KG1 (cell line): ENCODE measurements around the gene CLASRP.
A peak's percentile ranks its signal among the peaks of the same experiment; 100 is the strongest.

ENCODE experiments used
- DNase-seq: peaks from one replicate; lab custom pipeline; 2025; lab: John Stamatoyannopoulos, UW

The CLASRP gene

GRCh38 chr19:45086480-45086879 is 47.6 kb downstream of the CLASRP start:
- no peak for DNase-seq

- peak; percentile 16 for DNase-seq
Observed at GRCh38 chr19:45087531-45087930, 48.7 kb downstream of the CLASRP start.

- no peak for DNase-seq
Observed at GRCh38 chr19:45090034-45090433, 51.2 kb downstream of the CLASRP start.

DNA sequence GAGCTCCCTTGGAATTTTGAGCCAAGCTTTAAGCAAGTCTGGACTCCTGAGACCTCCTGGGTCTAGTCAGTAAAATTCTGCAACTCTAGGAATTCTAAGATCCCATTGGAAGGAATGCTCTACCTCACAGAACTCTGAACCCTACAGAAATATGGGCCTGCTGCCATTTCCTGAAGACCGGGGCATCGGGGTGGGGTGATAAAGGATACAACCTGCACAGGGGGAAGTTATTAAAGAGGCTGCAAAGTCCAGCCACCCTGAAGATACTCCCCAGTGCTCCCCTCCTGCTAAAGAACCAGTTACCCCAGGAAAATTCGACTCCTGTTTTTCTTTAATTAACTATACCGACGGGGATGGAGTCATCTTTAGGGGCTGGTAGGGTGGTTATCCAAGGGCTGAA is 51.8 kb downstream of the CLASRP start:
- DNase-seq, result no peak

DNA sequence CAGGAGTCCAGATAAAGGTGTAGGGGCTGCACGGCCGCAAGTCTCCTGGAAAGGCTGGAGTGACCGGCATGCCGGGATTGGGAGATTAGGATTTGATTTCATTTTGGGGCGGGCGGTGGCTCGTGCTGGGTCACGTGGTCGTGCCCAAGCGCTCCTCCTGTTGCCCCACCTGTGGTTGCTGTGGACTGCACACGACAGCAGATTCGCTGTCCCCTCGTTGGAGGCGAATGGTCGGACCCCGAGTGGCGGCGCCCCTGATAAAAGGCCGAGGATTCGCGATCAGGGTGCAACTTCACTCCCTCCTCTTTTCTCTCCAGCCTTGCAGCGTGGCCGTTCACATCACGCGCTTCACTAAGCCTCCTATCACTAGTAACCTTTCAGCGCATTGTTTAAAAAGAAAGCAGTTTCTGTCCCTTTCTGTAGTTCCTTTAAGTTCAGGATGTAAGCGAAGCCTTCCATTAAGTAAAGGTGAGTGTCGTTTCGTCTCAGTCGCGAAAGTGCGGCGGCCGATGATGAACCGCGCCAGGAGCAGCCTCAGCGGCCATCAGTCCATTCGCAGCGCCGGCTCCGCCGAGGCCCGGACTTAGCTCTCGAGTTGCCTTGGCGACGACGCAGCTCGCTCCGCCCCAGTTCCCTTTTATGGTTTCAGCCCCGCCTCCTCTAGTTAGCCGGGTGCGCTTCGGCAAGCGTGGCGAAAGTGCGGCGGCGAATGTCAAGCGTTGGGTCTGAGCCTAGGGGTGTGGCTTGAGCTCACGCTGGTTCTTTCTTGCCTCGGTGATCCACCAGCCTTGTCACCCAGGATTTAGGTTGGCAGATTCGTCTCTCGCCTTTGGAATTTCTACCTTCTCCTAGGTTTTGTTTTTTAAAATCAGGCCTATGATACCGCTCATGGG is 52.4 kb downstream of the CLASRP start:
- DNase-seq, result no peak

DNA sequence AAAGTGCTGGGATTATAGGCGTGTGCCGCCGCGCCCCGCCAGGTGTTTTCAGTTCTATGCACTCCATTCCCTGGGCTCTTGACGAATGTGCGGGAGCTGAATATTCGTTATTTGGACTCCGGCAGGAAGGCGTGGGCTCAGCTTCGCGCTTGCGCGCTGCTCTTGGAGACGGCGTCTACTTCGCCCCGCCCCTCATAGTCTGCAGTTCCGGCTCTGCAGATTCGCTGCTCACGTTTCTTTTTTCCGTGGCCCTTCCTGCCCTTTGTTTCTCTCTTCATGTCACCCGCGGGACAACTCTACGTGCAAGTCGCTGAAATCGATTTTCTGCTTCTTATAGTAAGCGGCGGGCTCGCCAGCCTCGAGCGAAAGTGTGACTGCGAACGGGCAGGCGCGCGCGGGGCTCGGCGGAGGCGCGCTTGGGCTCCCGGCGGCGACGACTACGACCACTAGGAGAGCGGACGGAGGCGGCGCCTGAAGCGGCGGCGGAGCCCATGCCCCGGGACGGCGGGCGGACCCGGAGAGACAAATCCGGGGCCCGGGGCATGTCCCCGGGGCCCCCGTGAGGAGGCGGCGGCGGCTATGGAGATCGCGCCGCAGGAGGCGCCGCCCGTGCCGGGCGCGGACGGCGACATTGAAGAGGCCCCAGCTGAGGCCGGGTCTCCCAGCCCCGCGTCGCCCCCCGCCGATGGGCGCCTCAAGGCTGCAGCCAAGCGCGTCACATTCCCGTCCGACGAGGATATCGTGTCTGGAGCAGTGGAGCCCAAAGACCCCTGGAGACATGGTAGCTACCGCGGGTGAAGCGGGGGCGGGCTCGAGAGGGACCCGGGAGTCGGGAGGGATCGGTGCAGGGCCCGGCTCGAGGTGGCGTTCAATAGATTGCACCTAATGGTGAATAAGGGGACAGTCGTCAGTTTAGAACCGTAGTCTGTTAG is 54.2 kb downstream of the CLASRP start, which contains the start of gene PPP1R37:
Gene PPP1R37, plus strand, starts transcription at position 433 of the 932 bp plus-strand sequence. Its CDS starts 147 bp downstream, at position 580.
- peak; percentile 88 for DNase-seq

GRCh38 chr19:45094137-45094536 is 55.3 kb downstream of the CLASRP start:
- DNase-seq, result no peak

GRCh38 chr19:45094707-45095106 is 55.9 kb downstream of the CLASRP start:
- DNase-seq, result no peak

- DNase-seq, result no peak
Observed at GRCh38 chr19:45095496-45096413, 56.9 kb downstream of the CLASRP start.

GRCh38 chr19:45096700-45097099 is 57.9 kb downstream of the CLASRP start:
- DNase-seq, result no peak

DNA sequence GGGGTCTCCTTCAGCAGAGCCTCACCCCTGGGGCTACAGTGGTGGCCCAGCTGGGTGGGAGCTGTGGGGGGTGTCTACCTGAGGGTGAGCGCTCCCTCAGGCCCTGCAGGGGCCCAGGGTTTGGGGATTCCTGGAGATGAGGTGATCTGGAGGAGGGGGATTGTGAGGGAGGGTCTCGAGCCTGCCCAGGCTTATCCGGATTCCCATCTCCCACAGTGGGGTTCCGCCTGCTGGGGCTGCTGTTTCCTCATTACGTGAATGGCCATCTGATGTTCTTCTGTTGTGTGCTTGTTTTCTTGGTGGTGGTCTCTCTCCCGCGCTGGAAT is 58.6 kb downstream of the CLASRP start:
- DNase-seq, result no peak

DNA sequence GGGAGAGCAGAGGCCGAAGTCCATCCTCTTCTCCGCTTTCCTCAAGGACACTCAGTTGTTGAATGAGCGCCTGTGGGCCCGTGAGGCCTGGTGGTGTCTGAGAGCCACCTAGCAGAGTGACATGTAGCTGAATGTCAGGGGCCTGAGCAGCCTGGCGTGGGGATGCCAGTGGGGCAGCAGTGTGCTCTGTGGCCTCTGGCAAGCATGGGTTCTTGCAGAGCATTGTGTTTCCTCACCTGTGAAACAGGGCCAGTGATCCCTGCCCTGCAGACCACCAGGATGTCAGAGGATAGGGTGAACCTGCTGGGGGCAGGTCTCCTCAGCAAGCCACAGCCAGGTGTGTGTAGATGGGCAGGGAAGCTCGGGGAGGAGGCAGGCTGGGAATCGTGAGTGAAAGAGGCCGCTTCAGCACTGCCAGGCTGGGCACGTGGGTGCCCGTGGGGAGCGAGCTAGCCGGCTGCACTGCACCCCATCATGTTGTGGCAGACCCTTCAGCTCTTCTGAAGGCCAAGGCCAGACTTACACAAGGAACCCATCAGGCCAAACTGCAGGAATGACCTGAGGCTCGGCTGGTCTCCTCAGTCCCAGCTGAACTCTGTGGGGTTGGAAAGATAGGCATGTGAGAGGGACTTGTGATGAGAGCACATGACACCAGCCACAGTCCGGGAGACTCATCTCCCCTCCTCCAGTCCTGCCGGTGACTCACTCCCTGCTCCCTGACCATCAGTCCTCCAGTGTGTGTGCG is 59.1 kb downstream of the CLASRP start:
- DNase-seq, result no peak

DNA sequence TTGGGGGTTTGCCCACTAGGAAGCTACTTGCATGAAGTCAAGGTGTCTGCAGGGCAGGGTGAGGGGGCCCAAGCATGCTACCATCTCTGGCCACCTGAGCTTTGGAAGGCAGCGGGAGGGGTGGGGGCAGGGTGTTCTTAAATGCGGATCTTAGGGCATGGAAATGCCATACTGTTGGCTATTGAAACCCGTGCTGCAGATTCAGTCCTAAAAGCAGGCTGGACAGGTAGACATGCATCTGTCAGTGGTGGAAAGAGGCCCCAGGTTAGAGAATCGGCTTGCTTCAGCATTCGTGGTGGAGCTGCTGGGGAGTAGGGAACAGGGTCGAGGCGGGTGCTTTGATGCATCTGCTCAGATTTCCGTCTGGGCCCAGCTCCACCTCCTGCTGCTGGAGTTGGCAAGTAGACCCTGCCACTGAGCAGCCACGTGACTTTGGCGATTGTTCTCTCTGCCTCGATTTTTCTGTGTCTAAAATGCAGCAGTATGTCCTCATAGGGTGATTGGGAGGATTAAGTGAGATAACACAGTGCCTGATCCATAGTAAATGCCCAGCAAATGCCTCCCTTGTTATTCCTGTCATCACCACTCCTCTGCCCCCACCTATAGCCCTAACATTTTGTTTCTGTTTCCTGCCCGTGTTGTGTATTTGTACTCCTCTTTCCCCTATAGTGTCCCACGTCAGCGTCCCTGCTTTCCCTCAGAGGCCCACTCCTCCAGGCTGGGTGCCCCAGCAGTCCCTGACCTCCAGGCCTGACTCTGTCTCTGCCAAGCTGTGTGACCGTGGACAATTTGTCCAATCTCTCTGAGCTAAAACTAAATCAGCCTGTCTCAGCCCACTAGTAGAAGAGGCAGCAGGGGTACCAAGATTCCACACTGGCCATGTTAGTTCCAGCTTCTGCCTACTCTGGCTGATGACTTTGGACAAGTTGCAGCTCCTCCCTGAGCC is 59.9 kb downstream of the CLASRP start:
- DNase-seq, result no peak

GRCh38 chr19:45099467-45100191 is 60.8 kb downstream of the CLASRP start:
- no peak for DNase-seq

- no peak for DNase-seq
Observed at GRCh38 chr19:45100201-45100600, 61.4 kb downstream of the CLASRP start.

DNA sequence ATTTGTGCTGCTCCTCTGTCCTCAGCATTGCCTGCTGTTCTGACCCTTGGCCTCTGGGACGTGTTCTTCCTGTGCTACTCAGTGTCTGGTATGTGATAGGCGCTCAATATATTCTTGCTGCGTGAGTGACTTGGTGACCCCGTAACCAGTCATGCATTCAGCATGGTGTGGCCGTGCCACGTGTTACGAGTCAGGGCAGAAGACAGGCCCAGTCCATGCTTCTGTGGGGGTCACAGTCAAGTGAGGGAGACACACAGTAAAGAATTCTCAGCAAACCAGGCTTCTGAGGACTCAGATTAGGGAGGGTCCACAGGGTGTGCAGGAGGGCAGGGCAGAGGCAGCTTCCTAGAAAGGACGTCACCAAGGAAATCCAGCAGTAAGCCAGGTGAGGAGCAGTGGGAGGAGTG is 62.0 kb downstream of the CLASRP start:
- no peak for DNase-seq

DNA sequence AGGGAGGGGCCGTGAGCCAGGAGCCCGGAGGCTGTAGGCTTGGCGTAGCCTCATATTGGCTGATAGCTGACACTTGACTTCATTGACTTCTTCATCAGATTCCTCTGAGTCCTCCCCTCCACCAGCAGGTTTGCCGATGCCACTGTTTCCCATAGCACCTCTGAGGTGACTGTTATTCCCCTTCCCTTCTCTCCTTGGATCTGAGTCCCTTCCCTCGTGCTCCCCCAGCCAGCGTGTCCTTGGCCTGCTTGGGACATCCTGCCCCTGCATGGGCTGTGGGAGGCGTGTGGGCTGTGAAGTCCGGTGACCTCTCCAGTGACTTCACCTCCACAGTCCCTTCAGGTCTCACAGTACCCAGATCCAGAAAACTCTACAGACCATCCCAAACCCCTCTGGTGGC is 63.0 kb downstream of the CLASRP start:
- DNase-seq, result no peak

DNA sequence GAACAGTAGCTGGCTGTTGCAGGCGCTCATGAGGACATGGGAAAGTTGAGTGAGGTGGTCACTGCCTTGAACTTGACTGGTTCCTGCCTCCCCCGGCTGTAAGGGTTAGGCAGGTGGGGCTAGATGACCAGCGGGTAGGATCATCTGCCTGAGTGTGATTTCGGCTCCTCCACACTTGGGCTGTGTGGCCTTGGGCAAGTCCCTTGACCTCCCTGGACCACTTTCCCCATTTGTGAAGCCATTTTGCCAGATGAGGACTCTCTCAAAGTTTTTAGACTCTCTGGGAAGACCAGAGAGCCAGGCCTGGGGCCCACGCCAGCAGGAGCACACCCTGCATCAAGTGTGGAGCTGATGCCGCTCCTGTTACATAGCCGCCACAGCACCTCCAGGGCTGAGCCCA is 63.6 kb downstream of the CLASRP start:
- DNase-seq, result no peak

DNA sequence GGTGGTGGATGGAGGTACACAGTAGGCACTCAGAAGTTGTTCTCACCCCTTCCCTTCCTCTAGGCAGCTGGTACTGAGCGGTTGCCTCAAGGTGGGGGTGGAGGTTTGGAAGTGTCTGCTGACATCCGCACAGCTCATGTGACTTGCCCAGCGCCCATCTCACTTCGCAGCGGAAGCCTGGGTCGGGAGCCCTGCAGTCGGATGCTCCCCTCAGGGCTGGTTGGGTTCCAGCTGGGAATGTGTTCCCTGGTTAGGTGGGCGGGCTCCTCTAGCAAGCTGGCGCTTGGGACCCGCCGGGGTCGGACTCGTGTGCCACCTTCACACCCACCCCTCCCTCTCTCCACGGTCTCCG is 64.3 kb downstream of the CLASRP start:
- DNase-seq, result no peak
